ENCODE results near the gene HIVEP1. TPM values are rescaled to one million over a fixed set of nuclear protein-coding genes. Genes with fewer than 3 reads are reported as not detected.

The HIVEP1 gene
- total and polyA plus RNA-seq, 2 of the 8 experiments (the other 6 are each of a cell fraction or from before 2014, with no cell fraction given) = 22.6 to 23.1 TPM

- TF ChIP-seq, protein P1, sequence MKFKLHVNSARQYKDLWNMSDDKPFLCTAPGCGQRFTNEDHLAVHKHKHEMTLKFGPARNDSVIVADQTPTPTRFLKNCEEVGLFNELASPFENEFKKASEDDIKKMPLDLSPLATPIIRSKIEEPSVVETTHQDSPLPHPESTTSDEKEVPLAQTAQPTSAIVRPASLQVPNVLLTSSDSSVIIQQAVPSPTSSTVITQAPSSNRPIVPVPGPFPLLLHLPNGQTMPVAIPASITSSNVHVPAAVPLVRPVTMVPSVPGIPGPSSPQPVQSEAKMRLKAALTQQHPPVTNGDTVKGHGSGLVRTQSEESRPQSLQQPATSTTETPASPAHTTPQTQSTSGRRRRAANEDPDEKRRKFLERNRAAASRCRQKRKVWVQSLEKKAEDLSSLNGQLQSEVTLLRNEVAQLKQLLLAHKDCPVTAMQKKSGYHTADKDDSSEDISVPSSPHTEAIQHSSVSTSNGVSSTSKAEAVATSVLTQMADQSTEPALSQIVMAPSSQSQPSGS (IDR thresholded peaks at IDR 0.05; ENCODE audit: low read length) = no peak
- no peak for TF ChIP-seq CEBPB (IDR thresholded peaks at IDR 0.05; ENCODE audit: low read depth, low read length)
- TF ChIP-seq SP1 (IDR thresholded peaks at IDR 0.05; ENCODE audit: low read depth, low read length) = no peak
- no peak for TF ChIP-seq CHD1 (IDR thresholded peaks at IDR 0.05; ENCODE audit: low read depth, low read length)
- no peak for TF ChIP-seq CREB1 (IDR thresholded peaks at IDR 0.05)
- TF ChIP-seq TCF12 (IDR thresholded peaks at IDR 0.05; ENCODE audit: low read depth, low read length) = no peak
- TF ChIP-seq CHD2 (IDR thresholded peaks at IDR 0.05; ENCODE audit: low read length) = no peak
Observed at GRCh38 chr6:12134581-12134980, 122.5 kb downstream of the HIVEP1 start (continued).
